SJCRH30 (cell line): ENCODE data around the gene SCN3A. TPM values are rescaled to one million over a fixed set of nuclear protein-coding genes. Genes with fewer than 3 reads are reported as not detected.

Experiments
- DNase-seq, 2 experiments: peaks; one replicate each; pipeline ENCODE4 v3.0.0-alpha.2; 2015 to 2020
- H3K27ac ChIP-seq: fragments of 250-450 bp; sonication (Bioruptor Pico); 2 replicates; pipeline ENCODE4 v1.5.1; 2020; ENCODE audit warnings: mild to moderate bottlenecking, moderate library complexity
- H3K27me3 ChIP-seq: fragments of 250-450 bp; sonication (Bioruptor Pico); 2 replicates; pipeline ENCODE4 v1.5.1; 2020; ENCODE audit warnings: mild to moderate bottlenecking, moderate library complexity
- H3K36me3 ChIP-seq: fragments of 250-450 bp; sonication (Bioruptor Pico); 2 replicates; pipeline ENCODE4 v1.5.1; 2020; ENCODE audit warnings: mild to moderate bottlenecking, moderate library complexity
- H3K4me1 ChIP-seq: fragments of 250-450 bp; sonication (Bioruptor Pico); 2 replicates; pipeline ENCODE4 v1.5.1; 2020; ENCODE audit warnings: mild to moderate bottlenecking, moderate library complexity
- H3K4me3 ChIP-seq: fragments of 250-450 bp; sonication (Bioruptor Pico); 2 replicates; pipeline ENCODE4 v1.5.1; 2020; ENCODE audit warnings: mild to moderate bottlenecking, moderate library complexity
- H3K9me3 ChIP-seq: fragments of 250-450 bp; sonication (Bioruptor Pico); replicated peaks from 2 replicates; pipeline ENCODE4 v1.5.1; 2020; ENCODE audit warnings: mild to moderate bottlenecking, moderate library complexity
- total RNA-seq: library from RNA; depleted of rRNA; stranded (reverse); fragments of >200 nt; shearing (Covaris generic); gene quantifications from 2 replicates; pipeline ENCODE4 v1.2.3, GENCODE V29; 2014

The SCN3A gene
- total RNA-seq, 1 experiment from 2014 or later = 7.7 TPM

GRCh38 chr2:165157160-165157559 lies 46.7 kb downstream of the SCN3A start:
- no peak overlapping the region for H3K4me3 ChIP-seq
- H3K27ac ChIP-seq = no peak overlapping the region
- no peaks in the 10 kb centered on the region for H3K36me3 ChIP-seq
- no peaks in the 10 kb centered on the region for H3K9me3 ChIP-seq
- no peak for DNase-seq
- no peaks in the 10 kb centered on the region for H3K27me3 ChIP-seq
- peaks cover 5% of the 10 kb centered on the region; the same call in 1 of the 2 replicates for H3K4me1 ChIP-seq

- Histone ChIP-seq H3K27ac (no peak overlapping the region), H3K4me3 (no peak overlapping the region), H3K9me3 (no peaks in the 10 kb centered on the region), H3K36me3 (no peaks in the 10 kb centered on the region), H3K27me3 (no peaks in the 10 kb centered on the region), H3K4me1 (no peaks in the 10 kb centered on the region)
- DNase-seq = no peak
Measured at GRCh38 chr2:165155152-165155551, 48.7 kb downstream of the SCN3A start.

DNA sequence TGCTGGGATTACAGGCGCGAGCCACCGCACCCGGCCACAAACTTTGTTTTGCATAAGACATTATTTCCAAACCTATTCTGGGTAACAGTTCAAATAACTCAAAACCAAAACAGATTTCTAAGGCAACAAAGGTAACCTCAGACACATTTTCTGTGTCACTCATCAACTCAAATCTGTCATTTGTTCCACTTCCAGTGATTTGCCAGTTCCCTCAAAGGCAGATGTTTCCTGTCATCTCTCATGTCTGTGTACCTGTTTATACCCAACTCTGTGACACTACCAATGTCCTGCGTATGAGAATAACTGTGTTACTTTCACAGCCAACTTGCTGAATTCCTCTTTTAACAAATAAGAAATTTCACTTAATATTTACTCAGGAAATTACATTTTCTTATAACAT lies 54.4 kb downstream of the SCN3A start:
- no peaks in the 10 kb centered on the region for H3K27me3 ChIP-seq
- H3K27ac ChIP-seq = no peak overlapping the region
- no peaks in the 10 kb centered on the region for H3K9me3 ChIP-seq
- no peak for DNase-seq
- no peak overlapping the region for H3K4me3 ChIP-seq
- H3K36me3 ChIP-seq = 0 out of 2 replicates have a peak, but pooled peaks cover 2% of the 10 kb centered on the region
- peaks cover 7% of the 10 kb centered on the region for H3K4me1 ChIP-seq

DNA sequence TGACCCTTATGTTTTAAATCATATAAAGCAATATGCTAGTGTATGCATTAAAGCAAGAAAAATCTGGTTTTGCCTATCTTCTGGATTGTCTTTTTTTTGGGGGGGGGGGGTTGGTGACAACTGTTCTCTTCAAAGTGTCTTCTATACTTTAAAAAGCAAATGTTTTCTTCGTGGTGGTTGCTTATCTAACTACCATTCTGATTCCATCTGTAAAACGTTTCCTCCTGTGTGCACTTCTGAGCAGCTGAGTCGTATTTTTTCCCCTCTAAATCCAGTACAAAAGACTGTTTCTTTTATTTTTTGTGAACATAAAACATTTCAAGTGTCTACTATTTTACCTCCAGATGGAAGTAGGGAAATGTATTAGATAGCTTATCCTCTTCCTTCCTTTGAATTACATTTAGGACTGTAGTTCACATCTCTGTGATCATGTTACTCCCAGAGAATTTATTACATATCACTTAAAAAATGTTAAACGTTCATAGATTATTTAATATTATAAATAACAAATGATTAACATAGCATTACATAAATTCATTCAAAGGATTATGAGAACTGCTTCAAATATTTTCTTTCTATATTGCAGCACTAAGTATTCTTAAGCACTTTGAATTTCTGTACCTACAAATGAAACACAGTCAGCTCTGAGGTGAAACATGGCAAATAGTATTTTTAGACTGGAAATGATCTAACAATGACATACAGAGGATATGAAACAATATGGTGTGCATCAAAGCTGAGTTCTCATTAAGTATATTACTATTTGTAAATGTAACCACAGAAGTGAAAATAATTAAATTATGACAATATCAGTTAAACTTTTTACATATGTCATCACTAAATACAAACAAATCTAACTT lies 56.4 kb downstream of the SCN3A start:
- no peaks in the 10 kb centered on the region for H3K27me3 ChIP-seq
- H3K4me1 ChIP-seq = peaks cover 7% of the 10 kb centered on the region
- 0 out of 2 replicates have a peak, but pooled peaks cover 2% of the 10 kb centered on the region for H3K36me3 ChIP-seq
- H3K9me3 ChIP-seq = no peaks in the 10 kb centered on the region
- H3K4me3 ChIP-seq = no peak overlapping the region
- no peak overlapping the region for H3K27ac ChIP-seq
- no peak for DNase-seq

- no peaks in the 10 kb centered on the region for H3K27me3 ChIP-seq
- no peak for DNase-seq
- H3K4me3 ChIP-seq = no peak overlapping the region
- no peak overlapping the region for H3K27ac ChIP-seq
- H3K9me3 ChIP-seq = no peaks in the 10 kb centered on the region
- peaks cover 7% of the 10 kb centered on the region for H3K4me1 ChIP-seq
- H3K36me3 ChIP-seq = 0 out of 2 replicates have a peak, but pooled peaks cover 2% of the 10 kb centered on the region
Measured at GRCh38 chr2:165144315-165144714, 59.5 kb downstream of the SCN3A start.

- H3K4me3 ChIP-seq = no peak overlapping the region
- 0 out of 2 replicates have a peak, but pooled peaks cover 2% of the 10 kb centered on the region for H3K36me3 ChIP-seq
Measured at GRCh38 chr2:165141601-165142354, 62.1 kb downstream of the SCN3A start.

DNA sequence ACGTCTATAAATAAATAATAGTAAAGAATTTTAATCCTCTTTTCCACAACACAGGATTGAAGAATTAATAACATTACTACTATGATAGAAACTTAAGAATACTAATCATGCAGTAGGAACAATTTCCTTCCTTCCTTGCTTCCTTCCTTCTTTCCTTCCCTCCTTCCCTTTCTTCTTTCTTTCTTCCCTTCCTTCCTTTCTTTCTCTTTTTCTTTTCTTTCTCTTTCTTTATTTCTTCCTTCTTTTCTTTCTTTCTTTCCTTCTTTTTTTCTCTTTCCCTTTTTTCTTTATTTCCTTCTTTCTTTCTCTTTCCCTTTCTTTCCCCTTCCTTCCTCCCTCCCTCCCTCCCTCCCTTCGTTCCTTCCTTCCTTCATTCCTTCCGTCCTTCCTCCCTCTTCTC lies 77.6 kb downstream of the SCN3A start:
- H3K27ac ChIP-seq = no peak overlapping the region
- no peaks in the 10 kb centered on the region for H3K4me1 ChIP-seq
- H3K9me3 ChIP-seq = no peaks in the 10 kb centered on the region; the same call in 1 of the 2 replicates
- no peaks in the 10 kb centered on the region for H3K27me3 ChIP-seq
- no peak overlapping the region for H3K4me3 ChIP-seq
- no peaks in the 10 kb centered on the region for H3K36me3 ChIP-seq
- DNase-seq = no peak

More at GRCh38 chr2:165141601-165142354, 62.1 kb downstream of the SCN3A start:
- H3K4me1 ChIP-seq = no peaks in the 10 kb centered on the region
- no peak for DNase-seq
- H3K27ac ChIP-seq = no peak overlapping the region
- no peaks in the 10 kb centered on the region for H3K9me3 ChIP-seq
- H3K27me3 ChIP-seq = no peaks in the 10 kb centered on the region

DNA sequence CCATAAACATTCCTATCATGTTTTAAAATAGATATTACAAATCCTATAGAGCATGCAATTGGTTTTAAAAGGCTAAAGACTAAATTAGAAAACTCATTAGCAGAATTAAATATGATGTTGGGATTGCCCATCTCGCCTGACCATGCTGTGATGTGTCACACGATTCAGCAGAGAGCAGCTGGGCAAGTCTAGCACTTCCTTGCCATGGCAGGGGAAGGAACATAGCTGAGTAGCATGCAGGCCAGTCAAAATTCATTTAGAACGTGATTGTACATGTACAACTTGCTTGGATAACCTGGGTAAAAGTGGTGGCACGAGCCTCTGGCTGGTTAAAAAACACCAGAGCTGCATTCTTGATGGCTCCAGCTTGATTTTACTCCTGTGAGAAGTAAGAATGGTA lies 81.3 kb downstream of the SCN3A start:
- Histone ChIP-seq H3K4me3 (no peak overlapping the region), H3K9me3 (no peaks in the 10 kb centered on the region), H3K27ac (no peak overlapping the region), H3K36me3 (no peaks in the 10 kb centered on the region), H3K27me3 (no peaks in the 10 kb centered on the region), H3K4me1 (no peaks in the 10 kb centered on the region)
- DNase-seq = peak in 1 of 2 experiments; percentile 6

DNA sequence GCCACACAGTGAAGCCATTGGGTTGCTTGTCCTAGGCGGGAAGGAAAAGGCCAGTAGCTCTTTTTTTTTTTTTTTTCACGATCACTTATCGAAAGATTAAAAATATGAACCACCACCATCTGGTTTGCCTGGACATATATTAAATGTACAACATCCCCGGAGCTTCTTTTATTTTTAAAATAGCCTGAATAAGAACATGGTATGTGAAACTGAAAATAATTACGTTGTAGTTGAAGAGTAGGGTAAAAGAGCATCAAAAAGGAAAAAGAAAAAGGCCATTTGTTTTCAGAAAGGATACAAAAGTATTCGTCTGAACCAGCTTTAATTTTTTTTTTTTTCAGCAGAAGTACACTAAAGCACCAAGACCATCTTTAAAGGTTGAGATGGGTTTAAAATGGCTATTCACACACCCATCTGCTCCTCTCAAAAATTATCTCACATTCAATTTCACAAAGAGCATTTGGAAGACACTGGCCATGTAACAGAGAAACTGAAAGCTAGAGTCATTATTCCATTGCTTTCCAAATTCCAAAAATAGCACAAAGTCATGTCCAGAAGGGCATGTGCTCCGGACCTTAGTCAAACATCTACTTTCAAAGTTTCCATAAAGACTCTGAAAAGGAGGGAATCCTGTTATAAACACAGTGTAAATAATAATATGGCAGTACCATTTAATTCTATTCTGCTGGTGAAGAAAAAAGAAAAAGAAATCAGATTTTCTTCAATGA lies 82.9 kb downstream of the SCN3A start:
- Histone ChIP-seq H3K4me1 (peaks cover 4% of the 10 kb centered on the region), H3K27me3 (no peaks in the 10 kb centered on the region), H3K4me3 (no peak overlapping the region), H3K9me3 (no peaks in the 10 kb centered on the region), H3K27ac (no peak overlapping the region), H3K36me3 (no peaks in the 10 kb centered on the region)
- no peak for DNase-seq

DNA sequence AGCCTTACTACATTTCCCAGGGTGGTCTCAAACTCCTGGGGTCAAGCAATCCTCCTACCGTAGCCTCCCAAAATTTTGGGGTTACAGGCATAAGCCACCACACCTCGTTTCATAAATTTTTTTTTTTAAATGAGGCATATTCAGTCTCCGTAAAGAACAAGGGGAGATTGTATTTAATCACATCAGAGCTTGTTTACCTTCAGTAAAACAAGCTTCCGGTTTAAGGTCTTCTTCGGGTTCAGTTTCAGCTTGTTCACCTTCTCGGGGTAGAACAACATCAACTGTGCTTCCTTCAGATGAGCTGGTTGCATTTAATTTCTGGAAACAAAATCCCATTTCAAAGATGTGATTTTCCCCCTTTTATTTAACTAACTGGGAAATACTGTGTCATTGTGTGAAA lies 88.6 kb downstream of the SCN3A start:
- Histone ChIP-seq H3K4me1 (peaks cover 45% of the 10 kb centered on the region), H3K27me3 (no peaks in the 10 kb centered on the region), H3K9me3 (no peaks in the 10 kb centered on the region), H3K36me3 (no peaks in the 10 kb centered on the region), H3K4me3 (no peak overlapping the region; the same call in 1 of the 2 replicates), H3K27ac (peak overlapping the region; percentile 69)
- peak in 1 of 2 experiments; percentile 55 for DNase-seq

GRCh38 chr2:165114346-165114939 lies 89.4 kb downstream of the SCN3A start:
- Histone ChIP-seq H3K4me3 (no peak overlapping the region; the same call in 1 of the 2 replicates), H3K4me1 (peaks cover 45% of the 10 kb centered on the region), H3K36me3 (no peaks in the 10 kb centered on the region), H3K9me3 (no peaks in the 10 kb centered on the region), H3K27me3 (no peaks in the 10 kb centered on the region), H3K27ac (peak overlapping the region; percentile 69)
- peak; percentile 19 to 48 for DNase-seq

- Histone ChIP-seq H3K27me3 (no peaks in the 10 kb centered on the region), H3K27ac (peak overlapping the region; percentile 69), H3K4me3 (no peak overlapping the region), H3K36me3 (no peaks in the 10 kb centered on the region), H3K9me3 (no peaks in the 10 kb centered on the region), H3K4me1 (peaks cover 45% of the 10 kb centered on the region)
- DNase-seq = peak in 1 of 2 experiments; percentile 42
Measured at GRCh38 chr2:165113414-165113813, 90.4 kb downstream of the SCN3A start.

DNA sequence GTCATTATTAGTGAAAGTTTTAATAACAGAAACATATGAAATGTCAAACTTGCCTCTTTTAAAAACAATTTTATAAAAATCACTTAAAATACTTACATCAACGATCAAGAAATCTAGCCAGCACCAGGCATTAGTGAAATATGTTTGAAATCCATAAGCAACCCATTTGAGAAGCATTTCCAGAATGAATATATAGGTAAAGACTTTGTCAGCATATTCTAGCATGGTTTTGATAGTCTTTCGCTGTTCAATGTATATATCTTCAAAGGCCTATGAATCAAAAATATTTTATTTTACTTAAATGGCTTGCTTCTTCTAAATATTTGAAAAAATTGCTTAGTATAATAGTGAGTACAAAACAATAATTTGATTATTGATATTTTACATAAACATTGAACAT lies 91.1 kb downstream of the SCN3A start:
- no peaks in the 10 kb centered on the region for H3K27me3 ChIP-seq
- no peaks in the 10 kb centered on the region for H3K36me3 ChIP-seq
- DNase-seq = no peak
- H3K4me1 ChIP-seq = peaks cover 45% of the 10 kb centered on the region
- H3K9me3 ChIP-seq = no peaks in the 10 kb centered on the region
- H3K4me3 ChIP-seq = no peak overlapping the region
- peak overlapping the region; percentile 69 for H3K27ac ChIP-seq

- Histone ChIP-seq H3K27me3 (no peaks in the 10 kb centered on the region), H3K36me3 (no peaks in the 10 kb centered on the region), H3K9me3 (no peaks in the 10 kb centered on the region), H3K27ac (peak overlapping the region; percentile 69), H3K4me3 (no peak overlapping the region), H3K4me1 (peaks cover 45% of the 10 kb centered on the region)
- peak; percentile 13 to 46 for DNase-seq
Measured at GRCh38 chr2:165112133-165112573, 91.7 kb downstream of the SCN3A start.
